ENCODE data around the gene WWOX.

Gene WWOX

GRCh38 chr16:79171504-79171903 lies 1072.0 kb downstream of the WWOX start:
- no peak for DNase-seq (ENCODE audit: extremely low read depth, low read depth)
- TF ChIP-seq, protein P1, sequence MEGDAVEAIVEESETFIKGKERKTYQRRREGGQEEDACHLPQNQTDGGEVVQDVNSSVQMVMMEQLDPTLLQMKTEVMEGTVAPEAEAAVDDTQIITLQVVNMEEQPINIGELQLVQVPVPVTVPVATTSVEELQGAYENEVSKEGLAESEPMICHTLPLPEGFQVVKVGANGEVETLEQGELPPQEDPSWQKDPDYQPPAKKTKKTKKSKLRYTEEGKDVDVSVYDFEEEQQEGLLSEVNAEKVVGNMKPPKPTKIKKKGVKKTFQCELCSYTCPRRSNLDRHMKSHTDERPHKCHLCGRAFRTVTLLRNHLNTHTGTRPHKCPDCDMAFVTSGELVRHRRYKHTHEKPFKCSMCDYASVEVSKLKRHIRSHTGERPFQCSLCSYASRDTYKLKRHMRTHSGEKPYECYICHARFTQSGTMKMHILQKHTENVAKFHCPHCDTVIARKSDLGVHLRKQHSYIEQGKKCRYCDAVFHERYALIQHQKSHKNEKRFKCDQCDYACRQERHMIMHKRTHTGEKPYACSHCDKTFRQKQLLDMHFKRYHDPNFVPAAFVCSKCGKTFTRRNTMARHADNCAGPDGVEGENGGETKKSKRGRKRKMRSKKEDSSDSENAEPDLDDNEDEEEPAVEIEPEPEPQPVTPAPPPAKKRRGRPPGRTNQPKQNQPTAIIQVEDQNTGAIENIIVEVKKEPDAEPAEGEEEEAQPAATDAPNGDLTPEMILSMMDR (IDR thresholded peaks at IDR 0.05; ENCODE audit: low read depth, low read length): no peak

GRCh38 chr16:79171931-79172705 lies 1072.7 kb downstream of the WWOX start:
- DNase-seq (ENCODE audit: extremely low read depth, low read depth): no peak
- TF ChIP-seq, protein P1 (IDR thresholded peaks at IDR 0.05; ENCODE audit: low read depth, low read length): no peak

DNA sequence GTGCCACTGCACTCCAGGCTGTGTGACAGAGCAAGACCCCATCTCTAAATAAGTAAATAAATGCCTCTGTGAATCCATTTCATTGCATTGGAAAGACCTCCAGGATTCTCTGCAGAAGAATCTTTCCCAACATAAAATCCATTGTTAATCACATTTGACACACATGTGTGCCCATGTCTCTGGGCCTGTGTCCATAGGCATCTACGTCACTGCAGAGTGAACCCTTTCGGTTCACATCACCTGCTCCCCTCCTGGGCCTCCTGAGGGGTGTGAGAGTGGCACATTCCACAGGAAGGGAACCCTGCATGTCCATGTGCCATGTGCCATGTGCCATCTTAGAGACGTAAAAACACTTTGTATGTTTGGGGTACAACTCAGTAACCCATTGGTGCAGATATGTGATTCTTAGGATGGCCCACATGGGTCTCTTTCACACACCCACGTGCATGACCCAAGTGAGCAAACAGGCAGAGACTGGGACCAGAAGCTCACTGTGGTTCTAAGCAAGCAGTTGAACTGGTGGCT lies 1073.6 kb downstream of the WWOX start:
- DNase-seq (ENCODE audit: extremely low read depth, low read depth): no peak
- TF ChIP-seq, protein P1 (IDR thresholded peaks at IDR 0.05; ENCODE audit: low read depth, low read length): no peak

DNA sequence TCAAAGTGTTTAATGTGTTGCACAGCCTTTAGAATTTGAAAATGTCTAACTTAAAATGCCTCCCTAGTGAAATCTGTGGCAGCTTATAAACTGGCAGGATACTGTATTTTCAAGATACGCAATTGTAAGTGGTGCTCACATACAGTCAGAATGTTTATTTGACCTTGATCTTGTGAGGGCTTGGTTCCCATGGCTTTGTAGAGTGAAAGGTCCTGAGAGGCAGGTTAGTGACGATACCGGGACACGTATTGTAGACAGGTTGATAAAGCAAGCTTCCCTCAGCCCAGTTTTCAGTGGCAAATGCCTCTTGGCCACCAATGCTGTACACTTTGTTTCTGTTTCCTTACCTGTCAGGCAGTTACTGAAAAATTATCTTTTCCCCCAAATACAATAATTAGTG lies 1074.5 kb downstream of the WWOX start:
- TF ChIP-seq, protein P1 (IDR thresholded peaks at IDR 0.05; ENCODE audit: low read depth, low read length): no peak
- no peak for DNase-seq (ENCODE audit: extremely low read depth, low read depth)

GRCh38 chr16:79175286-79176057 lies 1076.0 kb downstream of the WWOX start:
- TF ChIP-seq, protein P1 (IDR thresholded peaks at IDR 0.05; ENCODE audit: low read depth, low read length): no peak
- no peak for DNase-seq (ENCODE audit: extremely low read depth, low read depth)

DNA sequence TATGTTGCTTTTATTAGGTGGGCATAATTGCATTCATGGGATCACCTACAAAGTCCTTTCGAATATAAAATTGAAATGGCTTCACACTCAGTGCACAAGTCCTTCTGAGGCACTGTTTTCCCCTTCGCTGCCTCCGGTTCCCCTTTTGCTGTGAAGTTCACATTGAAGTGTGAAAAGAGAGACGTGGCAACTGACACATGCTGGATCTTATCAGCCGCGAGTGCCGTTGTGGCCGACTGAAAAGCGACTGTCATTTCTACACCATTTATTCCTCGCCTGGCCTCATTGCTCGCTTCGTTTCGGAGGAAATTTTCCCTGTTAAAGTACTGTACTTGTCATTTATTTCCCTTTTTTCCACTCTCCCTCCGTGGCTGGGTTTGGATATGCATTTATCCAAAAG lies 1077.6 kb downstream of the WWOX start:
- no peak for DNase-seq (ENCODE audit: extremely low read depth, low read depth)
- TF ChIP-seq, protein P1 (IDR thresholded peaks at IDR 0.05; ENCODE audit: low read depth, low read length): no peak

- no peak for DNase-seq (ENCODE audit: extremely low read depth, low read depth)
- TF ChIP-seq, protein P1 (IDR thresholded peaks at IDR 0.05; ENCODE audit: low read depth, low read length): no peak
These were observed 1082.0 kb downstream of the WWOX start for GRCh38 chr16:79181419-79181818.
